ENCODE data around the gene GATA6. TPM values are rescaled to one million over a fixed set of nuclear protein-coding genes. Genes with fewer than 3 reads are reported as not detected.

The GATA6 gene
- polyA plus RNA-seq, 1 donor (not counting 4 experiments of a cell fraction or from before 2014, with no cell fraction given): 0.37 TPM

GRCh38 chr18:22197668-22198067, 28.3 kb downstream of the GATA6 start:
- no peaks in the 10 kb centered on the region for H3K79me2 ChIP-seq (ENCODE audit: control insufficient read depth, insufficient read depth, low read length)
- H3K27ac ChIP-seq (ENCODE audit: control insufficient read depth, insufficient read depth, low read length): no peak overlapping the region
- no peaks in the 10 kb centered on the region for H3K36me3 ChIP-seq (ENCODE audit: control insufficient read depth in 2 of 2, extremely low read depth in 1 of 2, insufficient read depth in 2 of 2, low read length in 2 of 2)
- H2AFZ ChIP-seq (ENCODE audit: control insufficient read depth, low read length): no peak overlapping the region
- H3K9ac ChIP-seq (ENCODE audit: control insufficient read depth, extremely low read depth, insufficient read depth, low read length): no peak overlapping the region
- no peaks in the 10 kb centered on the region for H3K9me1 ChIP-seq (ENCODE audit: control insufficient read depth, extremely low read depth, insufficient read depth, low read length)
- TF ChIP-seq, protein P1, sequence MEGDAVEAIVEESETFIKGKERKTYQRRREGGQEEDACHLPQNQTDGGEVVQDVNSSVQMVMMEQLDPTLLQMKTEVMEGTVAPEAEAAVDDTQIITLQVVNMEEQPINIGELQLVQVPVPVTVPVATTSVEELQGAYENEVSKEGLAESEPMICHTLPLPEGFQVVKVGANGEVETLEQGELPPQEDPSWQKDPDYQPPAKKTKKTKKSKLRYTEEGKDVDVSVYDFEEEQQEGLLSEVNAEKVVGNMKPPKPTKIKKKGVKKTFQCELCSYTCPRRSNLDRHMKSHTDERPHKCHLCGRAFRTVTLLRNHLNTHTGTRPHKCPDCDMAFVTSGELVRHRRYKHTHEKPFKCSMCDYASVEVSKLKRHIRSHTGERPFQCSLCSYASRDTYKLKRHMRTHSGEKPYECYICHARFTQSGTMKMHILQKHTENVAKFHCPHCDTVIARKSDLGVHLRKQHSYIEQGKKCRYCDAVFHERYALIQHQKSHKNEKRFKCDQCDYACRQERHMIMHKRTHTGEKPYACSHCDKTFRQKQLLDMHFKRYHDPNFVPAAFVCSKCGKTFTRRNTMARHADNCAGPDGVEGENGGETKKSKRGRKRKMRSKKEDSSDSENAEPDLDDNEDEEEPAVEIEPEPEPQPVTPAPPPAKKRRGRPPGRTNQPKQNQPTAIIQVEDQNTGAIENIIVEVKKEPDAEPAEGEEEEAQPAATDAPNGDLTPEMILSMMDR (optimal IDR thresholded peaks at IDR 0.05 in 1 of 3, IDR thresholded peaks at IDR 0.05 in 1 of 3, conservative IDR thresholded peaks at IDR 0.05 in 1 of 3; ENCODE audit: extremely low read depth in 1 of 3, insufficient read depth in 2 of 3, low read length in 3 of 3): no peak
- TF ChIP-seq EZH2 (IDR thresholded peaks at IDR 0.05; ENCODE audit: low read length): no peak
- DNase-seq (ENCODE audit: low read depth, low spot score): no peak
- no peaks in the 10 kb centered on the region for H4K20me1 ChIP-seq (ENCODE audit: control insufficient read depth, extremely low read depth, insufficient read depth, low read length)
- H3K4me1 ChIP-seq (ENCODE audit: control insufficient read depth, extremely low read depth, insufficient read depth, low read length): no peaks in the 10 kb centered on the region
- H3K27me3 ChIP-seq (ENCODE audit: control insufficient read depth, extremely low read depth, insufficient read depth, low read length): peaks cover 9% of the 10 kb centered on the region
- H3K9me3 ChIP-seq (ENCODE audit: control insufficient read depth, low read depth, low read length): no peaks in the 10 kb centered on the region
- no peak for FAIRE-seq
- dilution Hi-C loops (cut with MboI; ENCODE audit: extremely low pct_ligation_motif_present, low sequenced_read_pairs): no loop called here
- H3K4me3 ChIP-seq (ENCODE audit: control insufficient read depth in 2 of 3, extremely low read depth in 1 of 3, insufficient read depth in 2 of 3, low read depth in 1 of 3, low read length in 3 of 3): no peak overlapping the region
- H3K4me2 ChIP-seq (ENCODE audit: control insufficient read depth, extremely low read depth, insufficient read depth, low read depth, low read length): no peak overlapping the region

DNA sequence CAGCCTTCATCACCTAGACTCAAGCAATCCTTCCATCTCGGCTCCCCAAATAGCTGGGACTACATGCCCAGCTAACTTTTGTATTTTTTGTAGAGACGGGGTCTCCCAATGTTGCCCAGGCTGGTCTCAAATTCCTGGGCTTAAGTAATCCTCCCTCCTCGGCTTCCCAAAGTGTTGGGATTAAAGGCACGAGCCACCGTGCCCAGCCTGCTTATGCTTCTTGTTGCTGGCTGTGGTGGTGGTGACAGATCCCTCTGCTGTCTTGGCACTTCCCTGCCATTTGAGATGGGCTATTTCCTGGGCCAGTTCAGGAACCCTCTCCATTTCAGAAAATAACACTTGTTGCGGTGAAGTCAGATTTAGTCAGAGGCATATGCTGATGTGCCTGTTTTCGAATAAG, 28.8 kb downstream of the GATA6 start:
- Histone ChIP-seq H4K20me1 (ENCODE audit: control insufficient read depth, extremely low read depth, insufficient read depth, low read length) (no peaks in the 10 kb centered on the region), H3K9me1 (ENCODE audit: control insufficient read depth, extremely low read depth, insufficient read depth, low read length) (no peaks in the 10 kb centered on the region), H3K79me2 (ENCODE audit: control insufficient read depth, insufficient read depth, low read length) (no peaks in the 10 kb centered on the region), H3K27me3 (ENCODE audit: control insufficient read depth, extremely low read depth, insufficient read depth, low read length) (peaks cover 9% of the 10 kb centered on the region), H3K4me2 (ENCODE audit: control insufficient read depth, extremely low read depth, insufficient read depth, low read depth, low read length) (no peak overlapping the region), H3K36me3 (ENCODE audit: control insufficient read depth in 2 of 2, extremely low read depth in 1 of 2, insufficient read depth in 2 of 2, low read length in 2 of 2) (no peaks in the 10 kb centered on the region), H3K27ac (ENCODE audit: control insufficient read depth, insufficient read depth, low read length) (no peak overlapping the region), H3K4me3 (ENCODE audit: control insufficient read depth in 2 of 3, extremely low read depth in 1 of 3, insufficient read depth in 2 of 3, low read depth in 1 of 3, low read length in 3 of 3) (no peak overlapping the region), H3K4me1 (ENCODE audit: control insufficient read depth, extremely low read depth, insufficient read depth, low read length) (no peaks in the 10 kb centered on the region), H2AFZ (ENCODE audit: control insufficient read depth, low read length) (no peak overlapping the region), H3K9me3 (ENCODE audit: control insufficient read depth, low read depth, low read length) (no peaks in the 10 kb centered on the region), H3K9ac (ENCODE audit: control insufficient read depth, extremely low read depth, insufficient read depth, low read length) (no peak overlapping the region)
- TF ChIP-seq, protein P1 (optimal IDR thresholded peaks at IDR 0.05 in 1 of 3, IDR thresholded peaks at IDR 0.05 in 1 of 3, conservative IDR thresholded peaks at IDR 0.05 in 1 of 3; ENCODE audit: extremely low read depth in 1 of 3, insufficient read depth in 2 of 3, low read length in 3 of 3): no peak
- no peak for TF ChIP-seq EZH2 (IDR thresholded peaks at IDR 0.05; ENCODE audit: low read length)
- FAIRE-seq (no peak), DNase-seq (ENCODE audit: low read depth, low spot score) (no peak)
- dilution Hi-C loops (cut with MboI; ENCODE audit: extremely low pct_ligation_motif_present, low sequenced_read_pairs): no loop called here

All from keratinocyte (primary cell).